H1 (cell line): ENCODE data around the gene HECTD3.

Experiments
- CEBPB ChIP-seq: IDR thresholded peaks from 2 replicates; pipeline ENCODE4 v1.6.1; 2012; ENCODE audit warnings: low read depth, low read length
- EP300 ChIP-seq, 2 experiments: IDR thresholded peaks; 1 replicate in 1 of 2; 2 replicates in 1 of 2; pipeline ENCODE4 v1.6.1; 2011 to 2012; ENCODE audit warnings: low read depth in 2 of 2, low read length in 2 of 2, mild to moderate bottlenecking in 2 of 2, borderline replicate concordance in 1 of 2, inconsistent platforms in 1 of 2, moderate library complexity in 1 of 2
- POLR2A ChIP-seq, 2 experiments: IDR thresholded peaks; 1 replicate in 1 of 2; 2 replicates in 1 of 2; pipeline ENCODE4 v1.6.1; 2011; ENCODE audit warnings: low read depth in 2 of 2, low read length in 2 of 2, mild to moderate bottlenecking in 2 of 2; ENCODE audit errors: control extremely low read depth in 1 of 2
- POLR2AphosphoS5 ChIP-seq: IDR thresholded peaks from 2 replicates; pipeline ENCODE4 v1.6.1; 2011; ENCODE audit warnings: low read depth, low read length
- TF ChIP-seq, protein P1 (sequence below), 3 experiments: IDR thresholded peaks; 1 replicate in 2 of 3; 2 replicates in 1 of 3; pipeline versions ENCODE4 v1.5.1 to v1.6.1; 2011; ENCODE audit warnings: low read length in 3 of 3, mild to moderate bottlenecking in 3 of 3, inconsistent platforms in 2 of 3, low read depth in 1 of 3, moderate library complexity in 1 of 3; ENCODE audit not compliant: insufficient read depth in 1 of 3; ENCODE audit errors: control extremely low read depth in 1 of 3

DNA sequence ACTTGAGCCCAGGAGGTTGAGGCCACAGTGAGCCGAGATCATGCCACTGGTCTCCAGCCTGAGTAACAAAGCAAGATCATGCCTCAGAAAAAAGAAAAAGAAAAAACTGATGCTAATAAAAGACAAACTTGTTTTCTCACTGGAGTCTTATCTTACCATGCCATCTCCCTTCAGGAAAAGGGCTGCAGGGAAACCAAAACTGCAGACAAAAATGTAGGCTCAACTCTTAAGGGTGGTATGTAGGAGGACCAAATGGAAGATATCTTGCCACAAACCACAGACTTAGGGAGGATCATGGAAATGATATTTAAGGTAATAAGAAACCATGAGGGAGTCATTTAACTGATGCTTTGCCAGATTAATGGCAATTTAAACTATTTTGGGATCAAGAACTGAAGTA is 33.8 kb upstream of the HECTD3 start:
- TF ChIP-seq, protein P1, sequence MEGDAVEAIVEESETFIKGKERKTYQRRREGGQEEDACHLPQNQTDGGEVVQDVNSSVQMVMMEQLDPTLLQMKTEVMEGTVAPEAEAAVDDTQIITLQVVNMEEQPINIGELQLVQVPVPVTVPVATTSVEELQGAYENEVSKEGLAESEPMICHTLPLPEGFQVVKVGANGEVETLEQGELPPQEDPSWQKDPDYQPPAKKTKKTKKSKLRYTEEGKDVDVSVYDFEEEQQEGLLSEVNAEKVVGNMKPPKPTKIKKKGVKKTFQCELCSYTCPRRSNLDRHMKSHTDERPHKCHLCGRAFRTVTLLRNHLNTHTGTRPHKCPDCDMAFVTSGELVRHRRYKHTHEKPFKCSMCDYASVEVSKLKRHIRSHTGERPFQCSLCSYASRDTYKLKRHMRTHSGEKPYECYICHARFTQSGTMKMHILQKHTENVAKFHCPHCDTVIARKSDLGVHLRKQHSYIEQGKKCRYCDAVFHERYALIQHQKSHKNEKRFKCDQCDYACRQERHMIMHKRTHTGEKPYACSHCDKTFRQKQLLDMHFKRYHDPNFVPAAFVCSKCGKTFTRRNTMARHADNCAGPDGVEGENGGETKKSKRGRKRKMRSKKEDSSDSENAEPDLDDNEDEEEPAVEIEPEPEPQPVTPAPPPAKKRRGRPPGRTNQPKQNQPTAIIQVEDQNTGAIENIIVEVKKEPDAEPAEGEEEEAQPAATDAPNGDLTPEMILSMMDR (IDR thresholded peaks at IDR 0.05; ENCODE audit: control extremely low read depth in 1 of 3, insufficient read depth in 1 of 3, low read depth in 1 of 3, low read length in 3 of 3) = no peak
- TF ChIP-seq POLR2A (IDR thresholded peaks at IDR 0.05; ENCODE audit: control extremely low read depth in 1 of 2, low read depth in 2 of 2, low read length in 2 of 2) = no peak
- TF ChIP-seq CEBPB = no peak
- TF ChIP-seq EP300 (IDR thresholded peaks at IDR 0.05; ENCODE audit: borderline replicate concordance in 1 of 2, low read depth in 2 of 2, low read length in 2 of 2) = no peak
- no peak for TF ChIP-seq POLR2AphosphoS5
